SK-N-SH (cell line): ENCODE results near the gene TMSB10. TPM values are rescaled to one million over a fixed set of nuclear protein-coding genes. Genes with fewer than 3 reads are reported as not detected.

Experiments used
- CTCF ChIA-PET: fragments of 300-600, 350-600 bp; formaldehyde crosslinking; extraction: SDS; loops from one replicate; lab custom pipeline; 2021; lab: Yijun Ruan, JAX
- POLR2A ChIA-PET: fragments of 350-600 bp; sonication (Branson Sonifier 250); formaldehyde crosslinking; extraction: SDS; loops from one replicate; lab custom pipeline; 2020; ENCODE audit warnings: antibody characterized with exemption, inconsistent platforms; lab: Yijun Ruan, JAX
- DNase-seq: peaks from one replicate; pipeline ENCODE4 v3.0.0; 2012
- H2AFZ ChIP-seq: fragments of 200-600 bp; sonication (generic); 2 replicates; pipeline ENCODE4 v1.8.1; 2016; ENCODE audit warnings: antibody characterized with exemption, mild to moderate bottlenecking, low read depth
- H3F3A ChIP-seq: fragments of 200-600 bp; sonication (generic); replicated peaks from 2 replicates; pipeline ENCODE3; 2016; ENCODE audit warnings: antibody characterized with exemption, mild to moderate bottlenecking; ENCODE audit not compliant: insufficient read depth
- H3K27ac ChIP-seq, 2 experiments: fragments of 200-500 bp in 1 of 2; fragments of 200-600 bp in 1 of 2; sonication (Bioruptor generic) in 1 of 2; sonication (generic), shearing (Covaris generic) in 1 of 2; 2 replicates each; pipeline versions ENCODE4 v1.5.1 to v1.6.1; 2014 to 2016; ENCODE audit warnings: low read depth in 2 of 2, inconsistent platforms in 1 of 2, low read length in 1 of 2, mild to moderate bottlenecking in 1 of 2, mixed read lengths in 1 of 2
- H3K27me3 ChIP-seq: fragments of 200-600 bp; sonication (generic), shearing (Covaris generic); 2 replicates; pipeline ENCODE4 v1.6.1; 2016; ENCODE audit warnings: mixed run types; ENCODE audit not compliant: insufficient read depth
- H3K36me3 ChIP-seq, 2 experiments: fragments of 200-500 bp in 1 of 2; fragments of 200-600 bp in 1 of 2; sonication (Bioruptor generic) in 1 of 2; sonication (generic) in 1 of 2; replicated peaks in 1 of 2; 2 replicates each; pipeline versions ENCODE3 to v1.5.1; 2014 to 2016; ENCODE audit warnings: low read length in 1 of 2, mild to moderate bottlenecking in 1 of 2; ENCODE audit not compliant: insufficient read depth in 2 of 2, control insufficient read depth in 1 of 2
- H3K4me1 ChIP-seq, 2 experiments: fragments of 200-500 bp in 1 of 2; fragments of 200-600 bp in 1 of 2; sonication (Bioruptor generic) in 1 of 2; sonication (generic), shearing (Covaris generic) in 1 of 2; 2 replicates each; pipeline versions ENCODE4 v1.5.1 to v1.6.1; 2014 to 2016; ENCODE audit warnings: low read depth in 1 of 2, low read length in 1 of 2, mixed run types in 1 of 2; ENCODE audit not compliant: insufficient read depth in 2 of 2, control insufficient read depth in 1 of 2
- H3K4me2 ChIP-seq: fragments of 200-600 bp; sonication (generic), shearing (Covaris generic); 2 replicates; pipeline ENCODE4 v1.6.1; 2017; ENCODE audit warnings: mixed run types
- H3K4me3 ChIP-seq, 2 experiments: fragments of 200-500 bp in 1 of 2; fragments of 200-600 bp in 1 of 2; sonication (Bioruptor generic) in 1 of 2; sonication (generic), shearing (Covaris generic) in 1 of 2; 2 replicates each; pipeline versions ENCODE4 v1.5.1 to v1.8.1; 2014 to 2016; ENCODE audit warnings: low read depth in 2 of 2, inconsistent platforms in 1 of 2, low read length in 1 of 2, mild to moderate bottlenecking in 1 of 2, mixed read lengths in 1 of 2, moderate library complexity in 1 of 2
- H3K79me2 ChIP-seq: fragments of 200-600 bp; sonication (generic); 2 replicates; pipeline ENCODE4 v1.8.1; 2017; ENCODE audit warnings: mild to moderate bottlenecking; ENCODE audit not compliant: insufficient read depth
- H3K9ac ChIP-seq: fragments of 200-600 bp; sonication (generic); 2 replicates; pipeline ENCODE4 v1.6.1; 2017; ENCODE audit warnings: mixed run types
- H3K9me2 ChIP-seq: fragments of 200-600 bp; sonication (generic); 2 replicates; pipeline ENCODE4 v1.6.1; 2017; ENCODE audit warnings: mixed run types
- H3K9me3 ChIP-seq: fragments of 200-600 bp; sonication (generic); 2 replicates; pipeline ENCODE4 v1.6.1; 2017; ENCODE audit warnings: mixed run types, mild to moderate bottlenecking, moderate library complexity
- H4K20me1 ChIP-seq: fragments of 200-600 bp; sonication (generic); 2 replicates; pipeline ENCODE4 v1.6.1; 2017; ENCODE audit warnings: mild to moderate bottlenecking, mixed run types; ENCODE audit not compliant: insufficient read depth
- EP300 ChIP-seq, 2 experiments: IDR thresholded peaks; 2 replicates each; pipeline versions ENCODE4 v1.4.0 to v1.6.1; 2012; ENCODE audit warnings: borderline replicate concordance in 1 of 2, low read depth in 1 of 2, low read length in 1 of 2
- EZH2phosphoT487 ChIP-seq: fragments of 200-600 bp; sonication (generic); IDR thresholded peaks from 2 replicates; pipeline ENCODE4 v1.6.1; 2017; ENCODE audit warnings: low read depth, mixed run types, mild to moderate bottlenecking, antibody characterized with exemption, moderate library complexity, borderline replicate concordance
- FOXJ3 ChIP-seq: sonication (generic); formaldehyde crosslinking; IDR thresholded peaks from 2 replicates; pipeline ENCODE4 v1.5.1; 2020; ENCODE audit warnings: mild to moderate bottlenecking, missing genetic modification reagents
- FOXM1 ChIP-seq: IDR thresholded peaks from 2 replicates; pipeline ENCODE4 v1.4.0; 2012; ENCODE audit warnings: low read depth, mild to moderate bottlenecking
- IRF3 ChIP-seq: fragments of 150-350 bp; IDR thresholded peaks from 2 replicates; pipeline ENCODE4 v1.6.1; 2016; ENCODE audit warnings: mild to moderate bottlenecking, low read depth, low read length
- MXI1 ChIP-seq: IDR thresholded peaks from 2 replicates; pipeline ENCODE4 v1.6.1; 2012; ENCODE audit warnings: mild to moderate bottlenecking, low read depth, low read length, improper control_type of control experiment
- PBX3 ChIP-seq: IDR thresholded peaks from 2 replicates; pipeline ENCODE4; 2012
- POLR2AphosphoS5 ChIP-seq: IDR thresholded peaks from 2 replicates; pipeline ENCODE4 v1.6.1; 2012; ENCODE audit warnings: low read depth, low read length
- RAD21 ChIP-seq: IDR thresholded peaks from 2 replicates; pipeline ENCODE4 v1.6.1; 2012; ENCODE audit warnings: mild to moderate bottlenecking, low read length
- RCOR1 ChIP-seq: fragments of 150-350 bp; IDR thresholded peaks from 2 replicates; pipeline ENCODE4 v1.6.1; 2017; ENCODE audit warnings: antibody characterized with exemption, low read length
- RXRA ChIP-seq: IDR thresholded peaks from 2 replicates; pipeline ENCODE4 v1.4.0; 2012; ENCODE audit warnings: low read depth, mild to moderate bottlenecking, borderline replicate concordance
- SMC3 ChIP-seq: IDR thresholded peaks from 2 replicates; pipeline ENCODE4 v1.6.1; 2012; ENCODE audit warnings: low read depth, low read length, improper control_type of control experiment
- TCF12 ChIP-seq: IDR thresholded peaks from 2 replicates; pipeline ENCODE4 v1.4.0; 2012
- TEAD4 ChIP-seq: IDR thresholded peaks from 2 replicates; pipeline ENCODE4 v1.4.0; 2012; ENCODE audit warnings: mild to moderate bottlenecking, borderline replicate concordance; ENCODE audit not compliant: insufficient read depth
- WGBS: methylation state at CpG from one replicate; pipeline ENCODE4 v1.1.6; 2017; ENCODE audit warnings: low lambda C conversion rate; 5-methylcytosine and 5-hydroxymethylcytosine counted together
- polyA plus RNA-seq, 3 experiments: library from polyadenylated mRNA; depleted of rRNA; stranded (reverse); fragments of >200 nt; gene quantifications; 2 replicates each; pipeline ENCODE4 v1.2.3, GENCODE V29; 2012
- TF ChIP-seq, protein P1 (sequence below): fragments of 150-350 bp; IDR thresholded peaks from 2 replicates; pipeline ENCODE4 v1.6.1; 2017; ENCODE audit warnings: antibody characterized with exemption, low read length, low read depth, borderline replicate concordance

TMSB10 gene
- polyA plus RNA-seq, 1 of the 3 experiments (the other 2 are of a cell fraction) = 7,920 TPM

GRCh38 chr2:84897773-84898172, 7.7 kb upstream of the TMSB10 start:
- no peak for DNase-seq
- POLR2A ChIA-PET = interaction anchor here (0.6 kb wide), 1 partner anchor 8 kb away, joined by 4 read pairs; no protein-coding TSS in a partner anchor
- H3K27me3 ChIP-seq = no peaks in the 10 kb centered on the region
- peaks cover 49% of the 10 kb centered on the region for H3F3A ChIP-seq
- H2AFZ ChIP-seq = peak overlapping the region; percentile 54; the same call in 1 of the 2 replicates
- no peaks in the 10 kb centered on the region for H3K9me2 ChIP-seq
- 18% methylated on average over 1 of the region's 1 CpG for WGBS
- peak overlapping the region; percentile 29 to 95; a peak in 3 of 4 replicates for H3K27ac ChIP-seq
- peak overlapping the region; percentile 65 for H3K4me2 ChIP-seq
- H3K4me3 ChIP-seq = peak overlapping the region in 1 of 2 experiments; percentile 30; a peak in 1 of 4 replicates
- H3K4me1 ChIP-seq = peaks cover 0 to 46% of the 10 kb centered on the region in 2 experiments; a peak in 3 of 4 replicates
- TF ChIP-seq MXI1 (no peak), PBX3 (peak; percentile 81), EP300 (IDR thresholded peaks at IDR 0.05; ENCODE audit: borderline replicate concordance in 1 of 2, low read depth in 1 of 2, low read length in 1 of 2) (0 out of 4 replicates have a peak, but pooled peaks of 1 of the 2 experiments have one; percentile 18)
- TF ChIP-seq, all 33 proteins: peak for 2
- CTCF ChIA-PET = interaction anchor here (0.7 to 1.0 kb wide), 2 partner anchors 9 to 28 kb away, joined by 3 read pairs; no protein-coding TSS in a partner anchor
- H3K9me3 ChIP-seq = no peaks in the 10 kb centered on the region
- H4K20me1 ChIP-seq = no peaks in the 10 kb centered on the region
- no peaks in the 10 kb centered on the region for H3K36me3 ChIP-seq
- H3K79me2 ChIP-seq = no peaks in the 10 kb centered on the region
- peak overlapping the region; percentile 60; the same call in 1 of the 2 replicates for H3K9ac ChIP-seq

DNA sequence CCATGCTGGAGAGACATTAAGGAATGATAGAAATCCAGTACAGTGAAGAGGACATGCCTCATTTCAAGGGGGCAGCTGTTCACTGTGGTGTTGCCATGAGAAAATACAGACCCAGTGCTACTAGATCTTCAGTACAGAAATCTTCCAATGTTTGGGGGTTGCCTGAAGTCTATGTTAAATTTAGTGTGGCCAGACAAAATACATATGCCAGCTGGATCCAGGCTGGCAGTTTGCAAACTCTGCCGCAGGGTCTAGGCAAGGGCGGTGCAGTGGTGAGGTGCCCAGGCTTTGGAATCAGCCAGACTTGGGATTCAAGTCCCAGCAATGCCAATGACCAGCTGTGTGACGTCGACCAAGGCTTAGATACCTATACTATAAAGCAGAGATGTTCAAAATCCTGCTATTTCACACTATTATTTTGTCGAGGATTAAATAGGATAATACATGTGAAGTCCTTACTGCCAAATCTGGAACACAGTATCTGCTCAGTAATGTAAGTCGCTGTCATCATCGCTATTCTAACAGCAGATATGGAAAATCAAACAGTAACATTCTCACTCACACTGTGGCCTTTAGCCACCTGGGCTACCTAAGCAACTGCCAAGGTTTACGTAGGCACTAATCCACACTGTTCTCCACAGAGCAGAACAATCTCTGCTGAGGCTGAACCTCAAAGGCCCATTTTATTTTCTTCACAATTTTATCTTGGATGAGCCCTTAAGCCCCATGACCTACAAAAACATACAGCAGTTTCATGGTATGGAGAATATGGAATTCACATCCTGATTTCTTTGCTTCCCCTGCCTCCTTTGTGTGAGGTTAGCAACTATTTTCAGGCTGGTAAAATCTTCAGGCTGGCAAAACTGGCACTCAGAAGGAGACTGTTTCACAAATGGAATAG, 5.9 kb upstream of the TMSB10 start:
- Histone ChIP-seq H3K4me1 (peaks cover 0 to 43% of the 10 kb centered on the region in 2 experiments; a peak in 3 of 4 replicates), H3K9ac (no peak overlapping the region), H4K20me1 (no peaks in the 10 kb centered on the region), H3K27me3 (no peaks in the 10 kb centered on the region), H3K9me2 (no peaks in the 10 kb centered on the region), H3K4me2 (no peak overlapping the region), H3K9me3 (no peaks in the 10 kb centered on the region), H3K4me3 (no peak overlapping the region), H3K27ac (peak overlapping the region in 1 of 2 experiments; percentile 95; a peak in 2 of 4 replicates), H2AFZ (0 out of 2 replicates have a peak overlapping the region, but pooled peaks have one; percentile 50), H3K79me2 (no peaks in the 10 kb centered on the region), H3F3A (peaks cover 48% of the 10 kb centered on the region), H3K36me3 (no peaks in the 10 kb centered on the region)
- CTCF ChIA-PET = no interaction called here
- POLR2A ChIA-PET = no interaction called here
- no peak for DNase-seq
- TF ChIP-seq TCF12 (no peak), MXI1 (no peak), IRF3 (no peak), RXRA (no peak), FOXJ3 (CRISPR knock-in tag) (no peak), PBX3 (no peak), SMC3 (no peak), RAD21 (no peak), FOXM1 (no peak), TEAD4 (no peak), POLR2AphosphoS5 (no peak), EZH2phosphoT487 (no peak), RCOR1 (no peak)
- TF ChIP-seq, protein P1, sequence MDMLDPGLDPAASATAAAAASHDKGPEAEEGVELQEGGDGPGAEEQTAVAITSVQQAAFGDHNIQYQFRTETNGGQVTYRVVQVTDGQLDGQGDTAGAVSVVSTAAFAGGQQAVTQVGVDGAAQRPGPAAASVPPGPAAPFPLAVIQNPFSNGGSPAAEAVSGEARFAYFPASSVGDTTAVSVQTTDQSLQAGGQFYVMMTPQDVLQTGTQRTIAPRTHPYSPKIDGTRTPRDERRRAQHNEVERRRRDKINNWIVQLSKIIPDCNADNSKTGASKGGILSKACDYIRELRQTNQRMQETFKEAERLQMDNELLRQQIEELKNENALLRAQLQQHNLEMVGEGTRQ = no peak
- WGBS = 98% methylated on average over 8 of the region's 8 CpGs
